Gastroesophageal sphincter (tissue), 3 donors: ENCODE results near the gene SUPT4H1.

ENCODE experiments used
- EP300 ChIP-seq: sonication (generic); formaldehyde crosslinking; IDR thresholded peaks from one replicate; pipeline ENCODE4 v1.6.1; 2017; ENCODE audit warnings: antibody characterized with exemption, mild to moderate bottlenecking
- POLR2A ChIP-seq, 2 donors: fragments of 450-650 bp; IDR thresholded peaks; one replicate each; pipeline ENCODE4 v1.6.1; 2017; ENCODE audit warnings: antibody characterized with exemption in 2 of 2, mild to moderate bottlenecking in 2 of 2, moderate library complexity in 1 of 2
- POLR2AphosphoS5 ChIP-seq: sonication (generic); formaldehyde crosslinking; IDR thresholded peaks from one replicate; pipeline ENCODE4 v1.6.1; 2017; ENCODE audit warnings: antibody characterized with exemption
- TF ChIP-seq, protein P1 (sequence below), 4 experiments: fragments of 200-600 bp in 2 of 4; fragments of 450-650 bp in 2 of 4; sonication (generic) in 1 of 4; IDR thresholded peaks; one replicate each; pipeline ENCODE4 v1.5.1; 2017 to 2019; ENCODE audit warnings: antibody characterized with exemption in 4 of 4, mild to moderate bottlenecking in 2 of 4, moderate library complexity in 2 of 4

- TF ChIP-seq POLR2AphosphoS5 (no peak), POLR2A (IDR thresholded peaks at IDR 0.05) (no peak), EP300 (no peak)
- TF ChIP-seq, protein P1, sequence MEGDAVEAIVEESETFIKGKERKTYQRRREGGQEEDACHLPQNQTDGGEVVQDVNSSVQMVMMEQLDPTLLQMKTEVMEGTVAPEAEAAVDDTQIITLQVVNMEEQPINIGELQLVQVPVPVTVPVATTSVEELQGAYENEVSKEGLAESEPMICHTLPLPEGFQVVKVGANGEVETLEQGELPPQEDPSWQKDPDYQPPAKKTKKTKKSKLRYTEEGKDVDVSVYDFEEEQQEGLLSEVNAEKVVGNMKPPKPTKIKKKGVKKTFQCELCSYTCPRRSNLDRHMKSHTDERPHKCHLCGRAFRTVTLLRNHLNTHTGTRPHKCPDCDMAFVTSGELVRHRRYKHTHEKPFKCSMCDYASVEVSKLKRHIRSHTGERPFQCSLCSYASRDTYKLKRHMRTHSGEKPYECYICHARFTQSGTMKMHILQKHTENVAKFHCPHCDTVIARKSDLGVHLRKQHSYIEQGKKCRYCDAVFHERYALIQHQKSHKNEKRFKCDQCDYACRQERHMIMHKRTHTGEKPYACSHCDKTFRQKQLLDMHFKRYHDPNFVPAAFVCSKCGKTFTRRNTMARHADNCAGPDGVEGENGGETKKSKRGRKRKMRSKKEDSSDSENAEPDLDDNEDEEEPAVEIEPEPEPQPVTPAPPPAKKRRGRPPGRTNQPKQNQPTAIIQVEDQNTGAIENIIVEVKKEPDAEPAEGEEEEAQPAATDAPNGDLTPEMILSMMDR (IDR thresholded peaks at IDR 0.05): no peak
Observed at GRCh38 chr17:58319173-58320162, 32.5 kb downstream of the SUPT4H1 start.
